Adrenal gland (tissue), 12 donors: ENCODE data around the gene PSTPIP1. TPM values are rescaled to one million over a fixed set of nuclear protein-coding genes. Genes with fewer than 3 reads are reported as not detected.

Experiments
- DNase-seq, 7 donors: peaks; one replicate each; pipeline ENCODE4 v3.0.0-alpha.2; 2019 to 2020
- H3K27ac ChIP-seq, 5 donors: fragments of 200-600 bp; sonication (generic) in 4 of 5; 1 replicate in 3 of 5; 2 replicates in 2 of 5; pipeline versions ENCODE4 v1.5.1 to v1.8.0; 2016 to 2020; ENCODE audit warnings: mild to moderate bottlenecking in 1 of 5
- H3K27me3 ChIP-seq: fragments of 200-600 bp; 2 replicates; pipeline ENCODE4 v1.8.0; 2021
- H3K36me3 ChIP-seq, 2 donors: fragments of 200-600 bp; replicated peaks in 1 of 2; 1 replicate in 1 of 2; 2 replicates in 1 of 2; pipeline versions ENCODE4 v1.5.1 to v1.8.0; 2018 to 2022
- H3K4me1 ChIP-seq, 2 donors: fragments of 200-600 bp; replicated peaks in 1 of 2; 1 replicate in 1 of 2; 2 replicates in 1 of 2; pipeline versions ENCODE4 v1.5.1 to v1.8.0; 2018 to 2021
- H3K4me3 ChIP-seq, 4 donors: fragments of 200-600 bp; sonication (generic) in 3 of 4; one replicate each; pipeline ENCODE4 v1.5.1; 2016 to 2018
- H3K9me3 ChIP-seq, 3 donors: fragments of 200-600 bp; sonication (generic) in 1 of 3; replicated peaks in 1 of 3; 1 replicate in 2 of 3; 2 replicates in 1 of 3; pipeline versions ENCODE4 v1.5.1 to v1.8.0; 2016 to 2021
- CTCF ChIP-seq, 6 experiments: fragments of 450-650 bp in 4 of 6; fragments of 200-600 bp in 2 of 6; sonication (generic) in 1 of 6; IDR thresholded peaks; 1 replicate in 5 of 6; 2 replicates in 1 of 6; pipeline versions ENCODE4 v1.5.1 to v1.8.0; 2016 to 2021; ENCODE audit warnings: antibody characterized with exemption in 6 of 6, mild to moderate bottlenecking in 2 of 6, moderate library complexity in 1 of 6
- POLR2A ChIP-seq, 2 donors: fragments of 450-650 bp; IDR thresholded peaks; one replicate each; pipeline ENCODE4 v1.6.1; 2017; ENCODE audit warnings: antibody characterized with exemption in 2 of 2, mild to moderate bottlenecking in 2 of 2, moderate library complexity in 1 of 2
- whole genome bisulfite sequencing, 4 donors: extraction: QIAGEN DNeasy Blood & Tissue Kit in 2 of 4; methylation state at CpG; one replicate each; pipeline versions ENCODE4 v1.1.5 to v1.1.7; 2013 to 2017; 5-methylcytosine and 5-hydroxymethylcytosine counted together
- intact Hi-C, 2 donors: fragments of 100-400 bp; cut with DNase I; formaldehyde crosslinking; loops; one replicate each; pipeline versions ENCODE4 v1.14.1 to v1.15.0; 2022 to 2023
- polyA plus RNA-seq, 3 donors: library from polyadenylated mRNA; stranded (reverse); fragments of 200-250 nt in 2 of 3; fragments of 350-450 nt in 1 of 3; fragmentation: Illumina TruSeq in 1 of 3; extraction: RNeasy Lipid Tissue Mini Kit (QIAGEN cat#74804) in 1 of 3; gene quantifications; one replicate each; pipeline ENCODE4 v1.2.3, GENCODE V29; 2013 to 2014
- total RNA-seq, 9 donors: library from RNA; depleted of rRNA in 4 of 9; stranded (reverse); fragments of >200 nt in 4 of 9; fragments of 120-200 nt in 1 of 9; fragmentation: NEBNext Ultra II Directional in 1 of 9; extraction: Animal tissue kit (Norgen Biotek cat#: 25700) in 1 of 9; gene quantifications; one replicate each; pipeline versions ENCODE4 v1.1.0 to v1.2.4, GENCODE V29; 2013 to 2023
- donor health status: healthy with polysubstance abuse.
- donor health status: Bipolar disorder and iron deficiency.
- donor health status: DM: yes; HTN: yes; CAD: no.
- donor health status: DM: no; HTN: no; CAD: no.
- donor health status: DM: no; HTN: no; CAD: no.
- donor health status: DM: yes; HTN: yes; CAD: no.

The PSTPIP1 gene
- total and polyA plus RNA-seq, 12 donors: 1.4 to 31.5 (median 11.5) TPM

GRCh38 chr15:77004189-77004588, 9.3 kb downstream of the PSTPIP1 start:
- Histone ChIP-seq H3K4me1 (no peaks in the 10 kb centered on the region), H3K9me3 (no peaks in the 10 kb centered on the region), H3K27ac (peak overlapping the region in 3 of 5 donors; percentile 13 to 83 (median 60)), H3K27me3 (no peaks in the 10 kb centered on the region), H3K36me3 (no peaks in the 10 kb centered on the region), H3K4me3 (no peak overlapping the region)
- peak; percentile 44 to 80 (median 64) for DNase-seq
- 67 to 76% (median 71%) methylated on average over 4 of the region's 4 CpGs for WGBS, 4 donors
- intact Hi-C loops: no loop called here
- TF ChIP-seq POLR2A (IDR thresholded peaks at IDR 0.05): no peak
- TF ChIP-seq CTCF (IDR thresholded peaks at IDR 0.05): no peak

GRCh38 chr15:77009176-77009575, 14.2 kb downstream of the PSTPIP1 start:
- H3K27ac ChIP-seq: no peak overlapping the region
- DNase-seq: no peak
- 74 to 84% (median 81%) methylated on average over 5 to 6 of the region's 6 CpGs for WGBS, 4 donors
- no peaks in the 10 kb centered on the region for H3K36me3 ChIP-seq
- no peak overlapping the region for H3K4me3 ChIP-seq
- no peaks in the 10 kb centered on the region for H3K9me3 ChIP-seq
- no peak for TF ChIP-seq CTCF (IDR thresholded peaks at IDR 0.05)
- TF ChIP-seq POLR2A (IDR thresholded peaks at IDR 0.05): no peak
- H3K4me1 ChIP-seq: no peaks in the 10 kb centered on the region
- intact Hi-C loops: no loop called here
- no peaks in the 10 kb centered on the region for H3K27me3 ChIP-seq

- H3K27me3 ChIP-seq: no peaks in the 10 kb centered on the region
- no peaks in the 10 kb centered on the region for H3K9me3 ChIP-seq
- 85 to 88% (median 87%) methylated on average over 5 to 14 of the region's 14 CpGs for WGBS, 4 donors
- H3K4me3 ChIP-seq: no peak overlapping the region
- H3K36me3 ChIP-seq: no peaks in the 10 kb centered on the region
- H3K27ac ChIP-seq: no peak overlapping the region
- TF ChIP-seq POLR2A (IDR thresholded peaks at IDR 0.05) (no peak), CTCF (IDR thresholded peaks at IDR 0.05) (no peak)
- H3K4me1 ChIP-seq: no peaks in the 10 kb centered on the region
- intact Hi-C loops: loop anchor here in 1 of 2 donors (10.0 kb wide), 1 partner anchor 615 kb away; no protein-coding TSS in a partner anchor
- DNase-seq: no peak
These were observed 14.9 kb downstream of the PSTPIP1 start for GRCh38 chr15:77009646-77010311.

- Histone ChIP-seq H3K4me1 (peaks cover 0 to 4% of the 10 kb centered on the region in 2 donors), H3K27me3 (no peaks in the 10 kb centered on the region), H3K4me3 (no peak overlapping the region), H3K9me3 (no peaks in the 10 kb centered on the region), H3K27ac (no peak overlapping the region), H3K36me3 (no peaks in the 10 kb centered on the region)
- intact Hi-C loops: loop anchor here in 1 of 2 donors (10.0 kb wide), 1 partner anchor 615 kb away; no protein-coding TSS in a partner anchor
- DNase-seq: no peak
- WGBS, 4 donors: 84 to 95% (median 95%) methylated on average over 3 to 4 of the region's 4 CpGs
- TF ChIP-seq POLR2A (IDR thresholded peaks at IDR 0.05) (no peak), CTCF (IDR thresholded peaks at IDR 0.05) (no peak)
These were observed 15.4 kb downstream of the PSTPIP1 start for GRCh38 chr15:77010312-77010686.
